Measurements from ENCODE around the gene NOL3.

Gene NOL3

DNA sequence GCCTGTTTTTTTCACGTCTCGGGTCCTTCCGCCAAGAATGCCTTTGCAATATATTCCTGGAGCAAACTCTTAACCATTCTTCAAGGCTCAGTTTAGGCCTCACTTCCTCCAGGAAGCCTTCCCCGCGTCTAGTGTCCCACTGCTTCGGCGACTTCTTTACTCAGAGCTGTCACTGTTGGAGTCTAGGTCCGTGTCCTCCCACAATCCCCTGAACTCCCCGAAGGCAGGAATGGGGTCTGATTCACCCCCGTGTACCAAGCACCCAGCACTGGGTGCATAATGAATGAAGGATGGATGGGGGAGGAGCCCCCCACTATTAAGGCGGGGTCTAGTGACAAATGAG, 12.9 kb downstream of the NOL3 start:
- TF ChIP-seq YY1 (IDR thresholded peaks at IDR 0.05; ENCODE audit: low read depth), result no peak
- no peak for TF ChIP-seq REST (IDR thresholded peaks at IDR 0.05; ENCODE audit: low read depth)
- no peak for TF ChIP-seq NFIC (IDR thresholded peaks at IDR 0.05)
- no peak for TF ChIP-seq USF1 (IDR thresholded peaks at IDR 0.05)
- TF ChIP-seq EGR1 (IDR thresholded peaks at IDR 0.05), result no peak
- no peak for TF ChIP-seq RAD21 (IDR thresholded peaks at IDR 0.05; ENCODE audit: low read depth)
- TF ChIP-seq TEAD4 (IDR thresholded peaks at IDR 0.05), result no peak
- no peak for TF ChIP-seq TCF12 (IDR thresholded peaks at IDR 0.05; ENCODE audit: low read depth)
- TF ChIP-seq, protein P1, sequence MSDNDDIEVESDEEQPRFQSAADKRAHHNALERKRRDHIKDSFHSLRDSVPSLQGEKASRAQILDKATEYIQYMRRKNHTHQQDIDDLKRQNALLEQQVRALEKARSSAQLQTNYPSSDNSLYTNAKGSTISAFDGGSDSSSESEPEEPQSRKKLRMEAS (IDR thresholded peaks at IDR 0.05), result no peak
- TF ChIP-seq TAF1 (IDR thresholded peaks at IDR 0.05; ENCODE audit: low read depth), result no peak
- no peak for TF ChIP-seq CREB1 (IDR thresholded peaks at IDR 0.05; ENCODE audit: low read depth)
- TF ChIP-seq ZBTB7A (IDR thresholded peaks at IDR 0.05; ENCODE audit: low read depth), result no peak
- TF ChIP-seq EP300 (IDR thresholded peaks at IDR 0.05; ENCODE audit: borderline replicate concordance), result no peak
- no peak for TF ChIP-seq CEBPB (IDR thresholded peaks at IDR 0.05)
- TF ChIP-seq FOXM1 (IDR thresholded peaks at IDR 0.05; ENCODE audit: borderline replicate concordance, low read depth), result no peak

DNA sequence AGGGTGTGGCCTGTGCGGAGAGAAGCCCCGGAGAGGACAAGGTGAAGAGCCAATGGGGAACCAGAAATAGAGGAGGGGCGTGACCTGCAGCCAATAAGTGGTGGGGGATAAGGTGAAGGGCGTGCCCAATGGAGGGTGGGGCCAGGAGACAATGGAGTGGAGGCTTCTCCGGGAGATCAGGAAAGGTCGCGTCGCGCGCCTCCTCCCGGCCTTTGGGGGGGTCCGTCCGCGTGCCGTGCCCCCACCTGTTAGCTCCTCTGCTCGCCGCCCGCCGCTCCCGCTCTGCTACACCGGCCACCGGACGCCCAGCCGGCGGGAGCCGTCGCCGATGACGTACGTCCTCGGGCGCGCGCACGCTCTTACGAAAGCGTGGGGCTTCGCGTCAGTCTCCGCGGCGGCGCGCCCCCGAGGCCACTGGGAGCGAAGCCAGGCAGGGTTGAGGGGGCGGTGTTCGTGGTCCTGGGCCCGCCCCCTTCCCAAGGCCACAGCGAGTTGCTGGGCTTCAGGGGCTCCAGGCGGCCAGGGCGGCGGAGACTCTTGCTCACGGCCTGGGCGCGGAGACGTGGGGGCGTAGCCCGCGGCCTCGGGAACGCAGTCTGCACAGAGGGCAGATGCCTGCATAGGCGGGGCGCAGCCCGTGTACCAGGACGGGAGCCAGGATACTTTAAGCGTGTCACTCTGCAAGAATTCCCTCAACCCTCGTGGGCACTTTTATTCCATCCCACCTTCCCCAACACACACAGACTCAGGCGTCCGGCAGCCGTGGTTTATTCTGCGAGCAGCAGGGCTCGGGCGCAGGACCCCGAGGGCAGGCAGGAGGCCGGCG, 13.5 kb downstream of the NOL3 start, which contains the start of gene MATCAP1:
MATCAP1 (minus strand) TSS at position 337 of the 826 bp plus-strand sequence. CDS start 3,353 bp downstream, outside the sequence.
- TF ChIP-seq NFIC (IDR thresholded peaks at IDR 0.05) (peak; percentile 54), TEAD4 (IDR thresholded peaks at IDR 0.05) (no peak; the same call in 1 of the 2 replicates), USF1 (IDR thresholded peaks at IDR 0.05) (no peak), TAF1 (IDR thresholded peaks at IDR 0.05; ENCODE audit: low read depth) (peak; percentile 67; the same call in 1 of the 2 replicates), REST (IDR thresholded peaks at IDR 0.05; ENCODE audit: low read depth) (no peak), TCF12 (IDR thresholded peaks at IDR 0.05; ENCODE audit: low read depth) (0 out of 2 replicates have a peak, but pooled peaks have one; percentile 32), EP300 (IDR thresholded peaks at IDR 0.05; ENCODE audit: borderline replicate concordance) (no peak), ZBTB7A (IDR thresholded peaks at IDR 0.05; ENCODE audit: low read depth) (peak; percentile 76; the same call in 1 of the 2 replicates), EGR1 (IDR thresholded peaks at IDR 0.05) (peak; percentile 81), CREB1 (IDR thresholded peaks at IDR 0.05; ENCODE audit: low read depth) (peak; percentile 80), YY1 (IDR thresholded peaks at IDR 0.05; ENCODE audit: low read depth) (no peak), FOXM1 (IDR thresholded peaks at IDR 0.05; ENCODE audit: borderline replicate concordance, low read depth) (no peak), CEBPB (IDR thresholded peaks at IDR 0.05) (no peak), RAD21 (IDR thresholded peaks at IDR 0.05; ENCODE audit: low read depth) (no peak)
- TF ChIP-seq, protein P1 (IDR thresholded peaks at IDR 0.05), result peak; percentile 58; the same call in 1 of the 2 replicates

DNA sequence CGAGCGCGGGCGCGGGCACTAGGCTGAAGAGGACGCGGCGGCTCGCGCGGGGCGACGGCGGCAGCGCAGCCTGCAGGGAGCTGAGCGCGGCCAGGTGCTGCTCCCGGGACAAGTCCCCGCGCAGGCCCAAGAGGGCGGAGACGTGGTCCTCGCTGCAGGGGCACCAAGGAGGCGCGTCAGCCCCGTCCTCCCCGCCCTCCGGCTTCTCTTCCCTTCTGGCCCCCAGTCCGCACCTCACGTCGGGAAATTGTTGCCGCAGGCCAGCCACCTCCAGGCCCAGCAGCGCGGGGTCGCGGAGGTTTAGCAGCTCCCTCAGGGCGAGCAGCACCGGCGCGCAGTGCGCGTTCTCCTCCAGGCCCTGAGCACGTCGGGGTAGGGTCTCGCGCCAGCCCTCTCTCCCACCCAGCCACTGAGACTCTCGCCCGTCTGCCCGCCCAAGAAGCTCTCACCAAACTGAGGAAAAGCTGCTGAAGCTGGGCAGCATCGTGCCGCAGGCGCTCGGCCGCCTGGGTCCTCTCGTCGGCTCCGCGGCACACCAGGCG, 14.2 kb downstream of the NOL3 start:
- TF ChIP-seq YY1 (IDR thresholded peaks at IDR 0.05; ENCODE audit: low read depth) (no peak), ZBTB7A (IDR thresholded peaks at IDR 0.05; ENCODE audit: low read depth) (no peak), TAF1 (IDR thresholded peaks at IDR 0.05; ENCODE audit: low read depth) (0 out of 2 replicates have a peak, but pooled peaks have one; percentile 24), USF1 (IDR thresholded peaks at IDR 0.05) (no peak)
- TF ChIP-seq, protein P1 (IDR thresholded peaks at IDR 0.05), result no peak; the same call in 1 of the 2 replicates

DNA sequence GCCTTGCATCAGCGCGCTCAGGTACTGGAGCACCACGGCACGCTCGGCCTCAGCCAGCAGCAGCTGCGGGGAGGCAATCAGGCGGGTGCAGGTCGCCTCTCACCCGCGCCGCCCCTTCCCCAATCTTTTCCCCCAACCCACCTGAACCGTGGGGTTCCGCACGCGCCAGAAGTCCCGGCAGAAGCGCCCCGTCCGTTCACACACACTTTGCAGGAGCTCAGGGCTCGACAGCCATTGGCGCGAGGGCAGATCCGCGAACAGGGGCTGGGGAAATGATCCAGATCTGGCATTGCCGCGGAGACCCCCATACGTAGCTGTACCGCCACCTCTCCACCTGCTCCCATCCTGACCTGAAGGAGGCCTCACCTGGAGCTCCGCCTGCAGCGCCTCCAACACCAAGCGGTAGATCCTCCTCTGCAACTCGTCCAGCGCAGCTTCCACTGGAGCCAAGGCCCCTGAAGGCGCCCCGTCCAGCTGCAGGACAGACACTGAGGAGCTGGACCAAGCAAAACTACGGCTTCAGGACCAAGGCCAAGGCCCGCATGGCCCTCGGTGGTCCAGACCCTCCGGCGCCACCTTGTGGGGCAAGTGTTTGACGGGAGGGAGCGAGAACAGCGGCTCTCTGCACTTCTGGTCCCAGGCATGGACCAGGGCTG, 14.8 kb downstream of the NOL3 start:
- no peak for TF ChIP-seq CREB1 (IDR thresholded peaks at IDR 0.05; ENCODE audit: low read depth)
- TF ChIP-seq EGR1 (IDR thresholded peaks at IDR 0.05), result no peak
- no peak for TF ChIP-seq CEBPB (IDR thresholded peaks at IDR 0.05)
- no peak for TF ChIP-seq TEAD4 (IDR thresholded peaks at IDR 0.05)
- peak; percentile 79 for TF ChIP-seq RAD21 (IDR thresholded peaks at IDR 0.05; ENCODE audit: low read depth)
- peak; percentile 93 for TF ChIP-seq REST (IDR thresholded peaks at IDR 0.05; ENCODE audit: low read depth)
- no peak for TF ChIP-seq TCF12 (IDR thresholded peaks at IDR 0.05; ENCODE audit: low read depth)
- TF ChIP-seq ZBTB7A (IDR thresholded peaks at IDR 0.05; ENCODE audit: low read depth), result peak; percentile 79; the same call in 1 of the 2 replicates
- no peak for TF ChIP-seq NFIC (IDR thresholded peaks at IDR 0.05)
- TF ChIP-seq YY1 (IDR thresholded peaks at IDR 0.05; ENCODE audit: low read depth), result no peak
- no peak for TF ChIP-seq USF1 (IDR thresholded peaks at IDR 0.05)
- TF ChIP-seq EP300 (IDR thresholded peaks at IDR 0.05; ENCODE audit: borderline replicate concordance), result no peak
- TF ChIP-seq FOXM1 (IDR thresholded peaks at IDR 0.05; ENCODE audit: borderline replicate concordance, low read depth), result no peak
- TF ChIP-seq, protein P1 (IDR thresholded peaks at IDR 0.05), result peak; percentile 86
- no peak for TF ChIP-seq TAF1 (IDR thresholded peaks at IDR 0.05; ENCODE audit: low read depth)
